GM12801 (cell line): ENCODE results near the gene PSMC3.
A peak's percentile ranks its signal among the peaks of the same experiment; 100 is the strongest.

Source experiments
- TF ChIP-seq, protein P1 (sequence below): IDR thresholded peaks from one replicate; pipeline ENCODE4 v1.5.1; 2011; ENCODE audit warnings: control low read depth; ENCODE audit not compliant: insufficient read length; ENCODE audit errors: extremely low read depth

Gene PSMC3

DNA sequence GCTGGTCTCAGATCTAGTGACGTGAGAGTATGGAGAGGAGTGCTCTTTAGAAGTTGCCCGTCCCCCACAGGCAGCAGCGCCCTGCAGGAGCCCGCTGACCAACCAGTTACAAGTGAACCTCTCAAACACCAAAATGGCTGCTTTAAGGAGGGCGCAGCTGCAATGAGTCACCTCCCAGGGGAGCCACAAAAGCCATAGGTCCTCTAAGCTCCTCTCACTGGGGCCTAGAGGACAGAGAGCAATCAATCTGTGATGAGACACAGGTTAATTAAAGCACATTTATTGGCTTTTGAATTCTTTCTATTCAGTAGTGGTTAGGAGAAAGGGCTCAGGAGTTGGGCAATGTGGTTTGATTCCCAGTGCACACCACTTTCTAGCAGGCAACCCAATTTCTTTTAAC, 38.2 kb upstream of the PSMC3 start:
- TF ChIP-seq, protein P1, sequence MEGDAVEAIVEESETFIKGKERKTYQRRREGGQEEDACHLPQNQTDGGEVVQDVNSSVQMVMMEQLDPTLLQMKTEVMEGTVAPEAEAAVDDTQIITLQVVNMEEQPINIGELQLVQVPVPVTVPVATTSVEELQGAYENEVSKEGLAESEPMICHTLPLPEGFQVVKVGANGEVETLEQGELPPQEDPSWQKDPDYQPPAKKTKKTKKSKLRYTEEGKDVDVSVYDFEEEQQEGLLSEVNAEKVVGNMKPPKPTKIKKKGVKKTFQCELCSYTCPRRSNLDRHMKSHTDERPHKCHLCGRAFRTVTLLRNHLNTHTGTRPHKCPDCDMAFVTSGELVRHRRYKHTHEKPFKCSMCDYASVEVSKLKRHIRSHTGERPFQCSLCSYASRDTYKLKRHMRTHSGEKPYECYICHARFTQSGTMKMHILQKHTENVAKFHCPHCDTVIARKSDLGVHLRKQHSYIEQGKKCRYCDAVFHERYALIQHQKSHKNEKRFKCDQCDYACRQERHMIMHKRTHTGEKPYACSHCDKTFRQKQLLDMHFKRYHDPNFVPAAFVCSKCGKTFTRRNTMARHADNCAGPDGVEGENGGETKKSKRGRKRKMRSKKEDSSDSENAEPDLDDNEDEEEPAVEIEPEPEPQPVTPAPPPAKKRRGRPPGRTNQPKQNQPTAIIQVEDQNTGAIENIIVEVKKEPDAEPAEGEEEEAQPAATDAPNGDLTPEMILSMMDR = no peak

GRCh38 chr11:47461876-47462275, 35.6 kb upstream of the PSMC3 start:
- TF ChIP-seq, protein P1 = no peak

DNA sequence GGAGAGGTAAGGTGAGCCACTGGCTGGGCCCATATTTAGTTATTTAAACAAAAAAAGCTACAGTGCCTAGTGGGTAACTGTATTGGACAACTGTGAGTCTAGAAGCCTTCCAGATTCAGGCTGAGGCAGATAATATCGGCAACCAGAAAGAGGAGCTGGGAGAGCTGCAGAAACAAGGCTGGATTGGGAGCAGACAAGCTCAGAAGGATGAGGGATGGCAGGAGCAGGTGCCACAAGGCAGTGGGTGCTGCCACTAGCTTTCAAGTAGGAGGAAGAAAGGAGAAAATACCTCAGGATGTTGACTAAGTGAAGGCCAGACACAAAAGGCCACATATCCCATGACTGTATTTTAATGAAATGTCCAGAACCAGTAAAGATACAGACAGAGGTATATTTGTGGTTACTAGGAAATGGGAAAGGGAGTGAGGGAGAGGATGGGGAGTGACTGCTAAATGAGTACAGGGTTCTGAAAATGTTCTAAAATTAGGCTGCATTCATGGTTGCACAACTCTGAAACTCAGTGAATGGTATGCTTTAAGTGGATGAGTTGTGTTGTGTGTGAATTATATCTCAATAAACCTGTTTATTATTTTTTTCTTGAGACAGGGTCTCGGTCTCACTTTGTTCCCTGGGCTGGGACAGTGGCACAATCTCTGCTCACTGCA, 34.5 kb upstream of the PSMC3 start:
- TF ChIP-seq, protein P1 = no peak

DNA sequence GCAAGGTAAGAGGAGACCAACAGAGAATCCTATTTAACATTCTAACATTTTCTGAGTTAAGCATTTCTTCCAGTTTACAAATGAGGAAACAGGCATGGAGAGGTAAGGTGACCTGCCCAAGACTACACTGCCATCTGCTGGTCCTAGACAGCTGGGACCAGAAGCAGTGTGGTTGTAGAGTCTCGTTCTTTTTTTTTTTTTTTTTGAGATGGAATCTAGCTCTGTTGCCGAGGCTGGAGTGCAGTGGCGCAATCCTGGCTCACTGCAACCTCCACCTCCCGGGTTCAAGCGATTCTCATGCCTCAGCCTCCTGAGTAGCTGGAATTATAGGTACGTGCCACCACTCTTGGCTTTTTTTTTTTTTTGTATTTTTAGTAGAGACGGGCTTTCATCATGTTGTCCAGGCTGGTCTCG, 28.0 kb upstream of the PSMC3 start:
- TF ChIP-seq, protein P1 = peak; percentile 41

- TF ChIP-seq, protein P1 = no peak
Measured at GRCh38 chr11:47453365-47453764, 27.1 kb upstream of the PSMC3 start.

- TF ChIP-seq, protein P1 = no peak
Measured at GRCh38 chr11:47451990-47452389, 25.8 kb upstream of the PSMC3 start.

- TF ChIP-seq, protein P1 = no peak
Measured at GRCh38 chr11:47451436-47451835, 25.2 kb upstream of the PSMC3 start.
